Upper lobe of left lung (tissue), 6 donors: ENCODE data around the gene RGMA. TPM values are rescaled to one million over a fixed set of nuclear protein-coding genes. Genes with fewer than 3 reads are reported as not detected.

ENCODE experiments used
- ATAC-seq, 2 donors: fragments of 200-7000 bp; cut with Tn5 transposase; one replicate each; pipeline ENCODE4 v1.9.1; 2022; ENCODE audit warnings: mild to moderate bottlenecking in 2 of 2, moderate library complexity in 2 of 2; ENCODE audit not compliant: low FRiP score in 2 of 2
- DNase-seq, 2 donors: peaks; one replicate each; pipeline ENCODE4 v3.0.0-alpha.2; 2019 to 2020
- H3K27ac ChIP-seq, 4 donors: fragments of 200-600 bp; sonication (generic); one replicate each; pipeline ENCODE4 v1.5.1; 2016 to 2019
- H3K27me3 ChIP-seq, 4 donors: fragments of 200-600 bp; sonication (generic); one replicate each; pipeline ENCODE4 v1.5.1; 2017 to 2019
- H3K36me3 ChIP-seq, 4 donors: fragments of 200-600 bp; sonication (generic); one replicate each; pipeline ENCODE4 v1.5.1; 2016 to 2019
- H3K4me1 ChIP-seq, 4 donors: fragments of 200-600 bp; sonication (generic); one replicate each; pipeline ENCODE4 v1.5.1; 2018 to 2019
- H3K4me3 ChIP-seq, 4 donors: fragments of 200-600 bp; sonication (generic); one replicate each; pipeline ENCODE4 v1.5.1; 2017 to 2019; ENCODE audit warnings: mild to moderate bottlenecking in 2 of 4, moderate library complexity in 1 of 4
- H3K9me3 ChIP-seq, 4 donors: fragments of 200-600 bp; sonication (generic); one replicate each; pipeline ENCODE4 v1.5.1; 2018 to 2019
- CTCF ChIP-seq, 6 experiments: fragments of 450-650 bp in 4 of 6; fragments of 200-600 bp in 2 of 6; sonication (generic) in 2 of 6; IDR thresholded peaks; one replicate each; pipeline ENCODE4 v1.5.1; 2016 to 2019; ENCODE audit warnings: antibody characterized with exemption in 6 of 6
- EP300 ChIP-seq, 4 donors: sonication (generic); formaldehyde crosslinking; IDR thresholded peaks; one replicate each; pipeline ENCODE4 v1.5.1; 2017; ENCODE audit warnings: antibody characterized with exemption in 4 of 4, control low read depth in 2 of 4
- POLR2A ChIP-seq, 4 donors: fragments of 450-650 bp; IDR thresholded peaks; one replicate each; pipeline ENCODE4 v1.5.1; 2016 to 2017; ENCODE audit warnings: antibody characterized with exemption in 4 of 4, mild to moderate bottlenecking in 2 of 4
- POLR2AphosphoS5 ChIP-seq, 2 donors: sonication (generic); formaldehyde crosslinking; IDR thresholded peaks; one replicate each; pipeline ENCODE4 v1.5.1; 2017; ENCODE audit warnings: antibody characterized with exemption in 2 of 2
- WGBS, 2 donors: methylation state at CpG; one replicate each; pipeline ENCODE4 v1.1.5; 2017 to 2018; 5-methylcytosine and 5-hydroxymethylcytosine counted together
- total RNA-seq, 6 donors: library from RNA; depleted of rRNA in 4 of 6; stranded (reverse); fragments of >200 nt in 4 of 6; gene quantifications; one replicate each; pipeline versions ENCODE4 v1.1.0 to v1.2.1, GENCODE V29; 2016 to 2021
- donor health status: DM: no; HTN: no; CAD: no; lungs with moderate emphysema.
- donor health status: DM: no; HTN: yes; CAD: no; lungs with severe emphysema.

Gene RGMA
- total RNA-seq, 6 donors from 2014 or later, result 2.3 to 14.2 (median 4.8) TPM

- Histone ChIP-seq H3K27me3 (no peaks in the 10 kb centered on the region), H3K4me3 (no peak overlapping the region), H3K36me3 (peaks cover 54 to 97% (median 82%) of the 10 kb centered on the region in 4 donors), H3K9me3 (no peaks in the 10 kb centered on the region), H3K27ac (peak overlapping the region in 1 of 4 donors; percentile 17), H3K4me1 (no peaks in the 10 kb centered on the region)
- DNase-seq (no peak), ATAC-seq (no peak)
- TF ChIP-seq POLR2AphosphoS5 (IDR thresholded peaks at IDR 0.05) (no peak), POLR2A (IDR thresholded peaks at IDR 0.05) (no peak), EP300 (IDR thresholded peaks at IDR 0.05) (no peak), CTCF (IDR thresholded peaks at IDR 0.05) (no peak)
- 82 to 89% methylated on average over 4 of the region's 4 CpGs for WGBS, 2 donors
These were observed 70.4 kb downstream of the RGMA start for GRCh38 chr15:93018574-93018973.

- no peak overlapping the region for H3K4me3 ChIP-seq
- no peak for TF ChIP-seq EP300 (IDR thresholded peaks at IDR 0.05)
- no peak for TF ChIP-seq CTCF (IDR thresholded peaks at IDR 0.05)
- TF ChIP-seq POLR2A (IDR thresholded peaks at IDR 0.05), result no peak
- no peak for TF ChIP-seq POLR2AphosphoS5 (IDR thresholded peaks at IDR 0.05)
- ATAC-seq, result peak in 1 of 2 donors; percentile 27
- H3K9me3 ChIP-seq, result no peaks in the 10 kb centered on the region
- WGBS, 2 donors, result 79 to 82% methylated on average over 6 of the region's 6 CpGs
- peak overlapping the region in 1 of 4 donors; percentile 17 for H3K27ac ChIP-seq
- H3K27me3 ChIP-seq, result no peaks in the 10 kb centered on the region
- H3K36me3 ChIP-seq, result peaks cover 61 to 98% (median 85%) of the 10 kb centered on the region in 4 donors
- no peaks in the 10 kb centered on the region for H3K4me1 ChIP-seq
- DNase-seq, result no peak
These were observed 71.5 kb downstream of the RGMA start for GRCh38 chr15:93017526-93017925.

- no peaks in the 10 kb centered on the region for H3K4me1 ChIP-seq
- TF ChIP-seq EP300 (IDR thresholded peaks at IDR 0.05), result no peak
- no peak for TF ChIP-seq POLR2AphosphoS5 (IDR thresholded peaks at IDR 0.05)
- TF ChIP-seq POLR2A (IDR thresholded peaks at IDR 0.05), result no peak
- TF ChIP-seq CTCF (IDR thresholded peaks at IDR 0.05), result no peak
- H3K27me3 ChIP-seq, result no peaks in the 10 kb centered on the region
- no peak overlapping the region for H3K4me3 ChIP-seq
- no peak overlapping the region for H3K27ac ChIP-seq
- H3K36me3 ChIP-seq, result peaks cover 78 to 98% (median 91%) of the 10 kb centered on the region in 4 donors
- WGBS, 2 donors, result 100% methylated on average over 1 of the region's 1 CpG
- ATAC-seq (no peak), DNase-seq (no peak)
- H3K9me3 ChIP-seq, result no peaks in the 10 kb centered on the region
These were observed 76.2 kb downstream of the RGMA start for GRCh38 chr15:93012786-93013185.

- peaks cover 65 to 98% (median 80%) of the 10 kb centered on the region in 4 donors for H3K36me3 ChIP-seq
- no peaks in the 10 kb centered on the region for H3K27me3 ChIP-seq
- H3K9me3 ChIP-seq, result no peaks in the 10 kb centered on the region
- DNase-seq (no peak), ATAC-seq (no peak)
- WGBS, 2 donors, result 91 to 97% methylated on average over 3 of the region's 3 CpGs
- H3K4me3 ChIP-seq, result no peak overlapping the region
- no peaks in the 10 kb centered on the region for H3K4me1 ChIP-seq
- TF ChIP-seq POLR2A (IDR thresholded peaks at IDR 0.05) (no peak), EP300 (IDR thresholded peaks at IDR 0.05) (no peak), CTCF (IDR thresholded peaks at IDR 0.05) (no peak), POLR2AphosphoS5 (IDR thresholded peaks at IDR 0.05) (no peak)
- no peak overlapping the region for H3K27ac ChIP-seq
These were observed 81.0 kb downstream of the RGMA start for GRCh38 chr15:93007994-93008393.

- WGBS, 2 donors, result 87 to 91% methylated on average over 4 of the region's 4 CpGs
- Histone ChIP-seq H3K27me3 (no peaks in the 10 kb centered on the region), H3K27ac (no peak overlapping the region), H3K36me3 (peaks cover 66 to 98% (median 80%) of the 10 kb centered on the region in 4 donors), H3K4me3 (no peak overlapping the region), H3K9me3 (no peaks in the 10 kb centered on the region), H3K4me1 (no peaks in the 10 kb centered on the region)
- peak in 1 of 2 donors; percentile 40 for ATAC-seq
- DNase-seq, result no peak
- TF ChIP-seq POLR2AphosphoS5 (IDR thresholded peaks at IDR 0.05) (no peak), EP300 (IDR thresholded peaks at IDR 0.05) (no peak), CTCF (IDR thresholded peaks at IDR 0.05) (no peak), POLR2A (IDR thresholded peaks at IDR 0.05) (no peak)
These were observed 83.9 kb downstream of the RGMA start for GRCh38 chr15:93005133-93005532.
